D341Med (cell line): ENCODE data around the gene CUTA.

Experiments used
- DNase-seq: peaks from one replicate; pipeline ENCODE4 v3.0.0; 2012; ENCODE audit warnings: low spot score

CUTA gene

DNA sequence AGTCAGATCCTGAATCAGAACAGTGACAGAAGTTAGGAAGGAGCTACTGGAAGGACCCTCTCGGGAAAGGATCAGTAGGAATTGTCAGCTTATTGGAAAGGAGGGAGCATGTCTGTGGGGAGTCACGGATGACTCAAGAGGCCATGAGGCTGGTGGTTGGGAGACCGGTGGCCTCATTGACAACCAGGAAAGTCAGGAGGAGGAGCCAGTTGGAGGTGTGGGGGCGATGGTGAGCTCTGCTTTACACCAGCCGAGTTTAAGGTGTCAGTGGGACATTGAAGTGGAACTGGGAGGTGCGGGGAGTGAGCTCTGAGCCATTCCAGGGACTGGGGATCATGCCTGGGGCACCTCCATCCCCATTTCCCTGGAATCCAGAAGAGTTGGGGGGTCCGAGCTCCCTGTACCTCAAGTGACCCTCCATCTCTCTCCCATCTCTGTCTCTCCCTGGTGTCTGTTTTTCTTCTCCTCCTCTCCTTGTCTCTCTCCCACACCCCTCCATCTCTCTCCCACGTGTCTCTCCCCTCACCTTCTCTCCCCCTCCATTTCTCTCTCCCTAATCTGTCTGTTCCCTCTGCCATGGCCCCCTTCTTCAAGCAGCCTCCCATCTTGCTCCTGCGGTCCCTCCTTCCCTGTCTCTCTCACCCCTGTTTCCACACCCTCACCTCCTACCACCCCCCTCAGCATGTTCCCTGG, 22.2 kb upstream of the CUTA start:
- no peak for DNase-seq

- no peak for DNase-seq
These were observed 21.2 kb upstream of the CUTA start for GRCh38 chr6:33438978-33439594.

DNA sequence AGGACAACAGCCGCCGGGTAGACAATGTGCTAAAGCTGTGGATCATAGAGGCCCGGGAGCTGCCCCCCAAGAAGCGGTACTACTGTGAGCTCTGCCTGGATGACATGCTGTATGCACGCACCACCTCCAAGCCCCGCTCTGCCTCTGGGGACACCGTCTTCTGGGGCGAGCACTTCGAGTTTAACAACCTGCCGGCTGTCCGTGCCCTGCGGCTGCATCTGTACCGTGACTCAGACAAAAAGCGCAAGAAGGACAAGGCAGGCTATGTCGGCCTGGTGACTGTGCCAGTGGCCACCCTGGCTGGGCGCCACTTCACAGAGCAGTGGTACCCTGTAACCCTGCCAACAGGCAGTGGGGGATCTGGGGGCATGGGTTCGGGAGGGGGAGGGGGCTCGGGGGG, 19.8 kb upstream of the CUTA start:
- no peak for DNase-seq

DNA sequence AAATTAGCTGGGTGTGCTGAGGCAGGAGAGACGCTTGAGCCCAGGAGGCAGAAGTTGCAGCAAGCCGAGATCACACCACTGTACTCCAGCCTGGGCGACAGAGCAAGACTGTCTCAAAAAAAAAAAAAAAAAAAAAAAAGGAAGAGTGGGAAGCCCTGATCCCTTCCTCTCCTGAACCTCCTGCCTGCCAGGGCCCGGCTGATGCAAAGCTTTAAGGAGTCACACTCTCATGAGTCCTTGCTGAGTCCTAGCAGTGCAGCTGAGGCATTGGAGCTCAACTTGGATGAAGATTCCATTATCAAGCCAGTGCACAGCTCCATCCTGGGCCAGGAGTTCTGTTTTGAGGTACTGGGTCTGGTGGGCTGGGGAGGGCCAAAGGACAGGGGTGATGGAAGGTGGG, 17.1 kb upstream of the CUTA start:
- DNase-seq: no peak

DNA sequence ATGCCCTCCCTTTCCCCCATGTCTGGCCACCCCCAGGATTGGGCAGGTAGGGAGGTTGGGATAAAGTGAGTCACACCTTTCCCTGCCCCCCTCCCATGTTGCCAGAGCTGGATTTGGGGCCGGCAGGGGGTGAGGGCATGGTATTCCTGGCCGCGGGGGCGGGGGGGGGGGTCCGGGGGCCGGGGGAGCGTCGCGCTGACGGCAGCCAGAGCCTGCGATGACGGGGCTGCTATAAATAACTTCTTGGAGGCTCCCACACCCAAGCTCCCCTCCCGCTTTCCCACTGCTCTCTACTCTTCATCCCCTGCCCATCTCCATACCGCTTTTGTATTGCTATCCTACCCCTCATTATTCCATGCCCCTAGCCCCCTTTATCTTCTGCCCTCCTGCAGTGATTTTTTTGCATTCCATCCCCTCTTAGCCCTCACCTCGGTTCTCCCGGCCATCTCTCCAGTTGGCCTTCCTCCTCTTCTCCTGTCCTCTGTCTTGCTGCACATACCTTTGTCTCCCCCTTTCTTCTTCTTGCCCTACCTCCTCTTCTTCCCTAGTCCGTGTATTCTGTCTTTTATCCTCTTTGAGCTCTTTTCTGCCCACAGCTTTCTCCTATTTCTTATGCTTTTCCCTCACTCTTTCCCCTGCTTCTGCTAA, 15.8 kb upstream of the CUTA start:
- no peak for DNase-seq

DNA sequence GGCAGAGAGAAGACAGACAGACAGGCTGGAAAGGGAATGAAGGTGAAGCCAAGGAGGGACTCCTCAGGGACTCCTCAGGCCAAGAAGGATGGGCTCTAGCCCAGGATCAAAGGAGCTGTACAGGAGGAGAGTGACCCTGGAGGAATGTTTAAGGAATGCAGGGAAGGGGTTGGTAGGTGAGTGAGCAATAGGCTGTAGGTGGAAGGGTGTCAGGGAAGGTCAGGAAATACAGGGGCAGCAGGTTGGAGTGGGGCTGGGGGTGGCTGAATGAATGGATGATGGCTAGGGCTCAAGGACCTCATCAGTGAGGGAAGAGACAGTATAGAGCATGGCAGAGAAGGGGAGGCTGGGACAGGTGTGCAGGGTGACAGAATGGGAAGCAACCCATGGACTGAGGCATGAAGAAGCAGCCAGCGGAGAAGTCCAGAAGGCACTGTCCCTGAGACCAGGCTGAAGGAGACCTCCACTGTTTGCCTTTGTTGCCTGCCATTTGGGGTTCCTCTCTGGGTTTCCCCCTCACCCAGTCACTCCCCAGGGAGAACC, 15.2 kb upstream of the CUTA start:
- no peak for DNase-seq

DNA sequence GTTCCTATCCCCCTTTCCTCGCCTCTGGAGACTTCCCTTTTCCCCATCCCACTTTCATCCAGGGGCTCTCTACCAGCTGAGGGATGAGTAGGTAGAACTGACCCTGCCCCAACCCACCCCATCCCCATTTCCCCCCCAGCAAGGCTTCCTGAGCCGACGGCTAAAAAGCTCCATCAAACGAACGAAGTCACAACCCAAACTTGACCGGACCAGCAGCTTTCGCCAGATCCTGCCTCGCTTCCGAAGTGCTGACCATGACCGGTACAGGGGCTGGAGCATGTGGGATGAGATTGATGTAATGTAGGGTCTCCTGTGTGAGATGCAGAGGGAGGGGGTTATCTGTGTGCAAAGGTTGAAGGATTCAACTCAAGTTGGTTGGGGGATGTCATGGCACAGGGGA, 14.6 kb upstream of the CUTA start:
- DNase-seq: peak; percentile 8

- DNase-seq: peak; percentile 15
These were observed 14.1 kb upstream of the CUTA start for GRCh38 chr6:33431880-33432541.

DNA sequence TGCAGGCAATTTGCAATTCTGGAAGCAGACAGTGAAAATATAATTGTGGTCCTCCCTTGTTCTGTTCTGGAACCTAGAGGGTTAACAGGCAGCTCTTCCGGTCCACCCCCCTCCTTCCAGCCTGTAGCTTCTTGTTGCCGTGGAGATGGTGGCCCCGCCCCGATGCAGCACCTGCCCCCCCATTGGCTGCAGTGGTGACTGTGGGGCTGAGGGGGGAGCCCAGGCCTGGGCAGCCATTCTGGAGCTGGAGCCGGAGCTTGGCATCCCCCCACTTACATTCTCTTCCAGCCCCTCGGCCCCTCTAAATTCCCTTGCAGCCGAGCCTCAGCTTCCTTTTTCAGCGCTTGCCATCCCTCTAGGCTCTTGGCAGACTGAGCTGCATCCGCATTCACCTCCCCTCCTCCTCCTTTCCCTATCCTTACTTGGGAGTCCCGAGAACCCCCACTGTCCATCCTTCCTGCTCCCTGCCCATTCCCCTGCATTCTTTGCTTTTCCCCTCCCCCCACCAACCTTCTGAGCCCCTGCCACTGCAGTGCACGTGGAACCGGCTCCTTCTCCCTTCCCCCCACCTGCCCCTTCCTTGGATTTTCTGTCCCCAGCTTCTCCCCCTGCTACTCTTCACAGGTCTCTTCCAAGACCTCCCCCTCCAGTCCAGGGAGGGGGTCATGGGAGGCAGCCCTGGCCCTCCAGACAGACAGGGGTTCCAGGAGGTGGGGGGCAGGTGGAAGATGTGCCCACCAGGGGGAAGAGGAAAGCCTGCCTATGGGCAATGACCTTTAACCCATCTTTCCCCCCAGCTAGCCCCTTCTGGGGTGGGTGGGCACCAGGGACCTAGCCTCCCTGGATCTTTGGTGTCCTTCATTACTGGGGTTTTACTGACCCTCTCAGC, 13.3 kb upstream of the CUTA start:
- peak; percentile 89 for DNase-seq

- no peak for DNase-seq
These were observed 12.4 kb upstream of the CUTA start for GRCh38 chr6:33430334-33430733.

DNA sequence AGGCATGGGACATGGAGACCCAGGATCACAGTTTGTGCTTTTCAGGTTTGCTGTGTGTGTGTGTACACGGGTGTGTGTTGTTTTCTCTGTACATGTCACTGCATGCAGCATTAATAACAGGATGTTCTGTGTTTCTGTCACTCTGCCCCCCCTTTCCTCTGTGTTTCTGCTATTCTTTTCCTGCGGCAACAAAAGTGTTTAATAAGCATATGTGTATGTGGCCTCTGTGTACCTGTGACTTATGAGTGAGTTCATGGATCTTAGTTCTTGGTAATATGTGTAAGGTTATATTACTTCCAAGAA, 11.8 kb upstream of the CUTA start:
- no peak for DNase-seq

- no peak for DNase-seq
These were observed 11.3 kb upstream of the CUTA start for GRCh38 chr6:33428966-33429749.

DNA sequence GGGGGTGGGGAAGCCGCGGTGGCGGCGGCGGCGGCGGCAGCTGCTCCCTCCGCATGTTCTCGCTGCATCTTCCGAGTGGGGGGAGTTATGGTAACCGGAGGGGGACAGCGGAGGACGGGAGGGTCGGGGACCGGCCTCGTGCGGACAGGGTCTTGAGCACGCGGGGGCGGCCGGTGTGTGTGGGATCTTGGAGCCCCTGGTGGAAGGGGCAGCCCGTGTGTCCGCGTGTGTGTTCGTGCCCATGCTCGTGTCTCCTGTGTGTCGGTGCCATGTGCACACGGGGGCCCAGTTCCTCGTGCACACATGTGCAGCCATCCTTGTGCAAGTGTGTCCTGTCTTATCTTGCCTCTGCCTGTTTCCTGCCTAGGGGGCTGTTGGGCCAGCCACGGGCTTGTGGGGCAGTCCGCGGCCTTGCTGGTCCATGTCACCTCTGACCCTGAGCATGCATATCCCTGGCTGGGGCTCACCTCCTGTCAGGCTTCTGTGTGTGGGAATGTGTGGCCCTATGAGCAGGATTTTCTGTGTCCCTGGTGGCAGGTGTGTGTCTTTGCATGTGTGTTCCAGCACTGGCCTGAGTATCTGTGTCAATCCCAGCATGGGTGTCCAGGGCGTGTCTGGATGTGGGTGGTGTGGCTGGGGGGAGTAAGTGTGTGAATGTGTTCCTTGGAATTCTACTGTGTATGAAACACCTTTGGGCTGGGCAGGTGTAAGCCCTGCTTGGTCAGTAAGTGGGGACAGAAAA, 10.5 kb upstream of the CUTA start:
- peak; percentile 64 for DNase-seq

DNA sequence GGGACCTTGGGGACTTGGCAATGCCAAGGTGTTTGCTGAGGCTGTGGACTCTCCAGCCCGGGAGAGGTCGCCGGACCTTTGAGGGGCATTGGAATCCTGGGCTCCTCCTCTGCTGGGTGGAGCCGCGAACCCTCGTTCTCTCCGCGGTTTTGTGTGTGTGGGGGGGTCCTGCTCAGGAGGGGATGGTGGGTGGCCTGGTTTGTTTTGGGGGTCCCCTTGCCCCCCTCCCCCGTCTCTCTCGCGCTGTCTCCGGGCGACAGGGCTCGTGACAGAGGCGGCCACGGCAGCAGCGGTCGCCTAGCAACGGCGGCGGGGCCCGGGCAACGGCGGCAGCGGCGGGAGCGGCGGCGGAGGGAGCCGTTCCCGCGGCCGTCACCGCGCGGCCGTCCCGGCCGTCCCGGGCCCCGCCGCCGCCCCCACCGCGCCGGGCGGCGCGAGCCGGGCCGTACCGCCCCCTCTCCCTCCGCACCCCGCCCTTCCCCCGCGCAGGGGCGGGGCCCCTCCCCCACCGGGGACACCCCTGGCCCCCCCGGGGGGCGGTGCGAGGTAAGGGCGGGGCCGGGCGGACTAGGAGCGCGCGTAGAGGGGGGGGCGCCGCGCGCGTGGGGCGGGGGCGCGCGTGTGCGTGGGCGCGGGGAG, 9.8 kb upstream of the CUTA start:
- DNase-seq: peak; percentile 83

GRCh38 chr6:33426590-33427511, 8.9 kb upstream of the CUTA start:
- no peak for DNase-seq

GRCh38 chr6:33425668-33426577, 8.0 kb upstream of the CUTA start:
- DNase-seq: peak; percentile 93

GRCh38 chr6:33424855-33425667, 7.2 kb upstream of the CUTA start:
- no peak for DNase-seq
